ENCODE results near the gene SEC22A. TPM values are rescaled to one million over a fixed set of nuclear protein-coding genes. Genes with fewer than 3 reads are reported as not detected.

SEC22A gene
- total and polyA plus RNA-seq, 2 of the 13 experiments (the other 11 are each of a cell fraction or from before 2014, with no cell fraction given) = 14.1 to 17.3 TPM

- TF ChIP-seq LRRFIP1 (CRISPR knock-in tag; conservative IDR thresholded peaks at IDR 0.05) (peak; percentile 95), SATB2 (CRISPR knock-in tag; IDR thresholded peaks at IDR 0.05) (peak; percentile 94), HDAC2 (CRISPR knock-in tag; IDR thresholded peaks at IDR 0.05) (peak; percentile 89), ZFP1 (CRISPR knock-in tag; IDR thresholded peaks at IDR 0.05) (peak; percentile 76; the same call in 1 of the 2 replicates), CCAR2 (optimal IDR thresholded peaks at IDR 0.05; ENCODE audit: low read depth, low read length) (no peak), PRDM10 (CRISPR knock-in tag; IDR thresholded peaks at IDR 0.05; ENCODE audit: low read depth) (peak; percentile 47; the same call in 1 of the 2 replicates), DNMT3B (CRISPR knock-in tag; conservative IDR thresholded peaks at IDR 0.05) (peak; percentile 72; the same call in 1 of the 2 replicates), ZBTB49 (CRISPR knock-in tag; IDR thresholded peaks at IDR 0.05; ENCODE audit: borderline replicate concordance) (peak; percentile 84), KDM4B (CRISPR knock-in tag; IDR thresholded peaks at IDR 0.05) (peak; percentile 95), MIXL1 (CRISPR knock-in tag; IDR thresholded peaks at IDR 0.05) (peak; percentile 75), NFIC (IDR thresholded peaks at IDR 0.05; ENCODE audit: low read length) (no peak)
- TF ChIP-seq, protein P1, sequence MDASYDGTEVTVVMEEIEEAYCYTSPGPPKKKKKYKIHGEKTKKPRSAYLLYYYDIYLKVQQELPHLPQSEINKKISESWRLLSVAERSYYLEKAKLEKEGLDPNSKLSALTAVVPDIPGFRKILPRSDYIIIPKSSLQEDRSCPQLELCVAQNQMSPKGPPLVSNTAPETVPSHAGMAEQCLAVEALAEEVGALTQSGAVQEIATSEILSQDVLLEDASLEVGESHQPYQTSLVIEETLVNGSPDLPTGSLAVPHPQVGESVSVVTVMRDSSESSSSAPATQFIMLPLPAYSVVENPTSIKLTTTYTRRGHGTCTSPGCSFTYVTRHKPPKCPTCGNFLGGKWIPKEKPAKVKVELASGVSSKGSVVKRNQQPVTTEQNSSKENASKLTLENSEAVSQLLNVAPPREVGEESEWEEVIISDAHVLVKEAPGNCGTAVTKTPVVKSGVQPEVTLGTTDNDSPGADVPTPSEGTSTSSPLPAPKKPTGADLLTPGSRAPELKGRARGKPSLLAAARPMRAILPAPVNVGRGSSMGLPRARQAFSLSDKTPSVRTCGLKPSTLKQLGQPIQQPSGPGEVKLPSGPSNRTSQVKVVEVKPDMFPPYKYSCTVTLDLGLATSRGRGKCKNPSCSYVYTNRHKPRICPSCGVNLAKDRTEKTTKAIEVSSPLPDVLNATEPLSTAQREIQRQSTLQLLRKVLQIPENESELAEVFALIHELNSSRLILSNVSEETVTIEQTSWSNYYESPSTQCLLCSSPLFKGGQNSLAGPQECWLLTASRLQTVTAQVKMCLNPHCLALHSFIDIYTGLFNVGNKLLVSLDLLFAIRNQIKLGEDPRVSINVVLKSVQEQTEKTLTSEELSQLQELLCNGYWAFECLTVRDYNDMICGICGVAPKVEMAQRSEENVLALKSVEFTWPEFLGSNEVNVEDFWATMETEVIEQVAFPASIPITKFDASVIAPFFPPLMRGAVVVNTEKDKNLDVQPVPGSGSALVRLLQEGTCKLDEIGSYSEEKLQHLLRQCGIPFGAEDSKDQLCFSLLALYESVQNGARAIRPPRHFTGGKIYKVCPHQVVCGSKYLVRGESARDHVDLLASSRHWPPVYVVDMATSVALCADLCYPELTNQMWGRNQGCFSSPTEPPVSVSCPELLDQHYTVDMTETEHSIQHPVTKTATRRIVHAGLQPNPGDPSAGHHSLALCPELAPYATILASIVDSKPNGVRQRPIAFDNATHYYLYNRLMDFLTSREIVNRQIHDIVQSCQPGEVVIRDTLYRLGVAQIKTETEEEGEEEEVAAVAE (CRISPR knock-in tag; IDR thresholded peaks at IDR 0.05; ENCODE audit: borderline replicate concordance) = peak; percentile 90
- TF ChIP-seq, protein P2, sequence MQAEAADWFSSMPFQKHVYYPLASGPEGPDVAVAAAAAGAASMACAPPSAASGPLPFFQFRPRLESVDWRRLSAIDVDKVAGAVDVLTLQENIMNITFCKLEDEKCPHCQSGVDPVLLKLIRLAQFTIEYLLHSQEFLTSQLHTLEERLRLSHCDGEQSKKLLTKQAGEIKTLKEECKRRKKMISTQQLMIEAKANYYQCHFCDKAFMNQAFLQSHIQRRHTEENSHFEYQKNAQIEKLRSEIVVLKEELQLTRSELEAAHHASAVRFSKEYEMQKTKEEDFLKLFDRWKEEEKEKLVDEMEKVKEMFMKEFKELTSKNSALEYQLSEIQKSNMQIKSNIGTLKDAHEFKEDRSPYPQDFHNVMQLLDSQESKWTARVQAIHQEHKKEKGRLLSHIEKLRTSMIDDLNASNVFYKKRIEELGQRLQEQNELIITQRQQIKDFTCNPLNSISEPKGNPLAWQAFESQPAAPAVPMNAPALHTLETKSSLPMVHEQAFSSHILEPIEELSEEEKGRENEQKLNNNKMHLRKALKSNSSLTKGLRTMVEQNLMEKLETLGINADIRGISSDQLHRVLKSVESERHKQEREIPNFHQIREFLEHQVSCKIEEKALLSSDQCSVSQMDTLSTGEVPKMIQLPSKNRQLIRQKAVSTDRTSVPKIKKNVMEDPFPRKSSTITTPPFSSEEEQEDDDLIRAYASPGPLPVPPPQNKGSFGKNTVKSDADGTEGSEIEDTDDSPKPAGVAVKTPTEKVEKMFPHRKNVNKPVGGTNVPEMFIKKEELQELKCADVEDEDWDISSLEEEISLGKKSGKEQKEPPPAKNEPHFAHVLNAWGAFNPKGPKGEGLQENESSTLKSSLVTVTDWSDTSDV (CRISPR knock-in tag; IDR thresholded peaks at IDR 0.05) = no peak
Observed at GRCh38 chr3:123286308-123287023, 84.7 kb downstream of the SEC22A start (continued).
